ENCODE data around the gene VRK3.
"Not testable (repeated sequence)": the region's sequence is repeated elsewhere in the genome, so short reads cannot be mapped to it uniquely, and the experiment has no call there.

Gene VRK3

GRCh38 chr19:50025022-50025793 is at the start of gene VRK3:
Gene VRK3 (minus strand): TSS chr19:50025372. CDS start chr19:50016162, 9,210 bp downstream.
- Histone ChIP-seq H3K9me3 (ENCODE audit: control insufficient read depth, insufficient read depth, low read length) (no peaks in the 10 kb centered on the region), H3K9ac (ENCODE audit: low read depth, low read length) (peak within 1 kb of the TSS; percentile 67), H3K4me1 (ENCODE audit: control insufficient read depth, insufficient read depth, low read length) (peaks cover 5% of the 10 kb centered on the region), H3K36me3 (ENCODE audit: control insufficient read depth, insufficient read depth, low read length) (no peaks in the 10 kb centered on the region), H3K4me3 (ENCODE audit: low read depth, low read length) (peak within 1 kb of the TSS; percentile 92), H3K27me3 (ENCODE audit: control insufficient read depth, insufficient read depth, low read length) (no peaks in the 10 kb centered on the region)

GRCh38 chr19:50068382-50068781 is 43.2 kb upstream of the VRK3 start:
- H3K27me3 ChIP-seq (ENCODE audit: control insufficient read depth, insufficient read depth, low read length); H3K4me3 ChIP-seq (ENCODE audit: low read depth, low read length); H3K4me1 ChIP-seq (ENCODE audit: control insufficient read depth, insufficient read depth, low read length); H3K9ac ChIP-seq (ENCODE audit: low read depth, low read length); H3K9me3 ChIP-seq (ENCODE audit: control insufficient read depth, insufficient read depth, low read length); H3K36me3 ChIP-seq (ENCODE audit: control insufficient read depth, insufficient read depth, low read length): not testable (repeated sequence)

GRCh38 chr19:50067575-50067974 is 42.4 kb upstream of the VRK3 start:
- H3K4me3 ChIP-seq (ENCODE audit: low read depth, low read length) = no peak overlapping the region
- H3K27me3 ChIP-seq (ENCODE audit: control insufficient read depth, insufficient read depth, low read length) = no peaks in the 10 kb centered on the region
- H3K36me3 ChIP-seq (ENCODE audit: control insufficient read depth, insufficient read depth, low read length) = no peaks in the 10 kb centered on the region
- no peak overlapping the region for H3K9ac ChIP-seq (ENCODE audit: low read depth, low read length)
- no peaks in the 10 kb centered on the region for H3K4me1 ChIP-seq (ENCODE audit: control insufficient read depth, insufficient read depth, low read length)
- H3K9me3 ChIP-seq (ENCODE audit: control insufficient read depth, insufficient read depth, low read length) = peaks cover 8% of the 10 kb centered on the region

GRCh38 chr19:50065938-50066337 is 40.8 kb upstream of the VRK3 start:
- H3K27me3 ChIP-seq (ENCODE audit: control insufficient read depth, insufficient read depth, low read length) = no peaks in the 10 kb centered on the region
- H3K36me3 ChIP-seq (ENCODE audit: control insufficient read depth, insufficient read depth, low read length) = no peaks in the 10 kb centered on the region
- H3K4me1 ChIP-seq (ENCODE audit: control insufficient read depth, insufficient read depth, low read length) = no peaks in the 10 kb centered on the region
- no peak overlapping the region for H3K9ac ChIP-seq (ENCODE audit: low read depth, low read length)
- peaks cover 12% of the 10 kb centered on the region for H3K9me3 ChIP-seq (ENCODE audit: control insufficient read depth, insufficient read depth, low read length)
- H3K4me3 ChIP-seq (ENCODE audit: low read depth, low read length) = no peak overlapping the region

- no peaks in the 10 kb centered on the region for H3K36me3 ChIP-seq (ENCODE audit: control insufficient read depth, insufficient read depth, low read length)
- no peaks in the 10 kb centered on the region for H3K4me1 ChIP-seq (ENCODE audit: control insufficient read depth, insufficient read depth, low read length)
- H3K9me3 ChIP-seq (ENCODE audit: control insufficient read depth, insufficient read depth, low read length) = peaks cover 18% of the 10 kb centered on the region
- H3K9ac ChIP-seq (ENCODE audit: low read depth, low read length) = no peak overlapping the region
- H3K27me3 ChIP-seq (ENCODE audit: control insufficient read depth, insufficient read depth, low read length) = no peaks in the 10 kb centered on the region
- no peak overlapping the region for H3K4me3 ChIP-seq (ENCODE audit: low read depth, low read length)
These were observed 36.5 kb upstream of the VRK3 start for GRCh38 chr19:50061650-50062049.

GRCh38 chr19:50060107-50060506 is 34.9 kb upstream of the VRK3 start:
- H3K27me3 ChIP-seq (ENCODE audit: control insufficient read depth, insufficient read depth, low read length) = no peaks in the 10 kb centered on the region
- H3K4me1 ChIP-seq (ENCODE audit: control insufficient read depth, insufficient read depth, low read length) = no peaks in the 10 kb centered on the region
- no peaks in the 10 kb centered on the region for H3K36me3 ChIP-seq (ENCODE audit: control insufficient read depth, insufficient read depth, low read length)
- H3K9me3 ChIP-seq (ENCODE audit: control insufficient read depth, insufficient read depth, low read length) = peaks cover 18% of the 10 kb centered on the region
- H3K4me3 ChIP-seq (ENCODE audit: low read depth, low read length) = no peak overlapping the region
- no peak overlapping the region for H3K9ac ChIP-seq (ENCODE audit: low read depth, low read length)

GRCh38 chr19:50059045-50059444 is 33.9 kb upstream of the VRK3 start:
- Histone ChIP-seq H3K36me3 (ENCODE audit: control insufficient read depth, insufficient read depth, low read length) (no peaks in the 10 kb centered on the region), H3K4me3 (ENCODE audit: low read depth, low read length) (no peak overlapping the region), H3K27me3 (ENCODE audit: control insufficient read depth, insufficient read depth, low read length) (no peaks in the 10 kb centered on the region), H3K9ac (ENCODE audit: low read depth, low read length) (no peak overlapping the region), H3K9me3 (ENCODE audit: control insufficient read depth, insufficient read depth, low read length) (peaks cover 18% of the 10 kb centered on the region), H3K4me1 (ENCODE audit: control insufficient read depth, insufficient read depth, low read length) (no peaks in the 10 kb centered on the region)

- H3K27me3 ChIP-seq (ENCODE audit: control insufficient read depth, insufficient read depth, low read length) = no peaks in the 10 kb centered on the region
- peak overlapping the region; percentile 0 for H3K4me3 ChIP-seq (ENCODE audit: low read depth, low read length)
- no peaks in the 10 kb centered on the region for H3K4me1 ChIP-seq (ENCODE audit: control insufficient read depth, insufficient read depth, low read length)
- H3K9ac ChIP-seq (ENCODE audit: low read depth, low read length) = no peak overlapping the region
- peaks cover 18% of the 10 kb centered on the region for H3K9me3 ChIP-seq (ENCODE audit: control insufficient read depth, insufficient read depth, low read length)
- no peaks in the 10 kb centered on the region for H3K36me3 ChIP-seq (ENCODE audit: control insufficient read depth, insufficient read depth, low read length)
These were observed 33.3 kb upstream of the VRK3 start for GRCh38 chr19:50058425-50058824.

- Histone ChIP-seq H3K9me3 (ENCODE audit: control insufficient read depth, insufficient read depth, low read length) (no peaks in the 10 kb centered on the region), H3K4me3 (ENCODE audit: low read depth, low read length) (no peak overlapping the region), H3K9ac (ENCODE audit: low read depth, low read length) (no peak overlapping the region), H3K36me3 (ENCODE audit: control insufficient read depth, insufficient read depth, low read length) (no peaks in the 10 kb centered on the region), H3K27me3 (ENCODE audit: control insufficient read depth, insufficient read depth, low read length) (no peaks in the 10 kb centered on the region), H3K4me1 (ENCODE audit: control insufficient read depth, insufficient read depth, low read length) (peaks cover 2% of the 10 kb centered on the region)
These were observed 27.9 kb upstream of the VRK3 start for GRCh38 chr19:50053119-50053518.

GRCh38 chr19:50051964-50052363 is 26.8 kb upstream of the VRK3 start:
- Histone ChIP-seq H3K4me3 (ENCODE audit: low read depth, low read length) (no peak overlapping the region), H3K9ac (ENCODE audit: low read depth, low read length) (no peak overlapping the region), H3K9me3 (ENCODE audit: control insufficient read depth, insufficient read depth, low read length) (no peaks in the 10 kb centered on the region)

GRCh38 chr19:50051228-50051895 is 26.2 kb upstream of the VRK3 start:
- not testable (repeated sequence) for H3K9me3 ChIP-seq (ENCODE audit: control insufficient read depth, insufficient read depth, low read length); H3K27me3 ChIP-seq (ENCODE audit: control insufficient read depth, insufficient read depth, low read length); H3K36me3 ChIP-seq (ENCODE audit: control insufficient read depth, insufficient read depth, low read length); H3K9ac ChIP-seq (ENCODE audit: low read depth, low read length); H3K4me1 ChIP-seq (ENCODE audit: control insufficient read depth, insufficient read depth, low read length)
- peak overlapping the region; percentile 80 for H3K4me3 ChIP-seq (ENCODE audit: low read depth, low read length)

More at GRCh38 chr19:50051964-50052363, 26.8 kb upstream of the VRK3 start:
- no peaks in the 10 kb centered on the region for H3K36me3 ChIP-seq (ENCODE audit: control insufficient read depth, insufficient read depth, low read length)
- no peaks in the 10 kb centered on the region for H3K27me3 ChIP-seq (ENCODE audit: control insufficient read depth, insufficient read depth, low read length)
- peaks cover 2% of the 10 kb centered on the region for H3K4me1 ChIP-seq (ENCODE audit: control insufficient read depth, insufficient read depth, low read length)

All from iPS-15b (cell line).